HepG2 (cell line): ENCODE results near the gene NPC2.

Source experiments
- ARNT2 ChIP-seq: sonication (generic); formaldehyde crosslinking; IDR thresholded peaks from 2 replicates; pipeline ENCODE4 v1.8.0; 2022; ENCODE audit warnings: mild to moderate bottlenecking, low read depth, missing genetic modification reagents, moderate library complexity
- CEBPZ ChIP-seq: IDR thresholded peaks from 2 replicates; pipeline ENCODE4 v1.6.1; 2012; ENCODE audit warnings: low read length, improper control_type of control experiment
- CTCF ChIP-seq: sonication (generic); formaldehyde crosslinking; IDR thresholded peaks from 2 replicates; pipeline ENCODE4 v1.5.0; 2020; ENCODE audit warnings: mild to moderate bottlenecking, missing genetic modification reagents, moderate library complexity
- ELF4 ChIP-seq: sonication (generic); formaldehyde crosslinking; IDR thresholded peaks from 2 replicates; pipeline ENCODE4 v1.5.0; 2020; ENCODE audit warnings: missing genetic modification reagents, mild to moderate bottlenecking, moderate library complexity, borderline replicate concordance
- ETS1 ChIP-seq: sonication (generic); formaldehyde crosslinking; IDR thresholded peaks from 2 replicates; pipeline ENCODE4 v1.4.0; 2020; ENCODE audit warnings: missing genetic modification reagents
- FOXK2 ChIP-seq: fragments of 450-650 bp; IDR thresholded peaks from 2 replicates; pipeline ENCODE4 v1.6.1; 2016
- GTF2F1 ChIP-seq: fragments of 150-350 bp; IDR thresholded peaks from 2 replicates; pipeline ENCODE4 v1.6.1; 2014; ENCODE audit warnings: low read length
- PBX3 ChIP-seq: sonication (generic); formaldehyde crosslinking; IDR thresholded peaks from 2 replicates; pipeline ENCODE4 v1.8.1; 2023; ENCODE audit warnings: missing genetic modification reagents, inconsistent platforms, borderline replicate concordance
- PCBP2 ChIP-seq: fragments of 200-400 bp; formaldehyde crosslinking; optimal IDR thresholded peaks from 2 replicates; pipeline ENCODE3; 2018; ENCODE audit warnings: low read length, low read depth; ENCODE audit not compliant: poor library complexity, severe bottlenecking
- SP1 ChIP-seq, 2 experiments: fragments of 450-650 bp in 1 of 2; sonication (generic) in 1 of 2; formaldehyde crosslinking in 1 of 2; IDR thresholded peaks; 2 replicates each; pipeline versions ENCODE4 v1.4.0 to v1.6.1; 2016 to 2020; ENCODE audit warnings: missing genetic modification reagents in 1 of 2
- TIGD3 ChIP-seq: sonication (generic); formaldehyde crosslinking; IDR thresholded peaks from 2 replicates; pipeline ENCODE4 v1.5.1; 2020; ENCODE audit warnings: mild to moderate bottlenecking, missing genetic modification reagents, borderline replicate concordance
- ZBTB33 ChIP-seq: sonication (generic); formaldehyde crosslinking; IDR thresholded peaks from 2 replicates; pipeline ENCODE4 v1.4.0; 2020; ENCODE audit warnings: missing genetic modification reagents
- ZNF644 ChIP-seq: IDR thresholded peaks from 2 replicates; pipeline ENCODE4 v1.6.1; 2016; ENCODE audit warnings: low read depth

GRCh38 chr14:74465335-74465734 lies 27.8 kb downstream of the NPC2 start:
- TF ChIP-seq PCBP2: no peak
- TF ChIP-seq SP1 (IDR thresholded peaks at IDR 0.05): no peak
- no peak for TF ChIP-seq SP1 (CRISPR knock-in tag; IDR thresholded peaks at IDR 0.05)
- TF ChIP-seq PBX3: no peak
- TF ChIP-seq CTCF: no peak
- TF ChIP-seq GTF2F1: no peak
- TF ChIP-seq ZNF644 (CRISPR knock-in tag): no peak
- no peak for TF ChIP-seq TIGD3
- no peak for TF ChIP-seq ETS1 (CRISPR knock-in tag)
- TF ChIP-seq FOXK2: no peak
- TF ChIP-seq ZBTB33 (CRISPR knock-in tag): no peak
- no peak for TF ChIP-seq CEBPZ
- TF ChIP-seq ELF4 (CRISPR knock-in tag): no peak
- no peak for TF ChIP-seq ARNT2 (CRISPR knock-in tag)
